Activated T-helper 17 cell treated with anti-CD3 and anti-CD28 coated beads, Interleukin-2, amount 50 U/mL, for 72 hours (primary cell): ENCODE results near the gene SCAP. TPM values are rescaled to one million over a fixed set of nuclear protein-coding genes. Genes with fewer than 3 reads are reported as not detected.
"Not testable (repeated sequence)": the region's sequence is repeated elsewhere in the genome, so short reads cannot be mapped to it uniquely, and the experiment has no call there.

Experiments used
- ATAC-seq: fragments of 150-1000 bp; cut with Tn5 transposase; replicated peaks from 2 replicates; pipeline ENCODE4 v1.10.0; 2021; ENCODE audit warnings: mild to moderate bottlenecking, moderate library complexity
- H3K27ac Mint-ChIP-seq: one replicate; pipeline ENCODE4 v1.8.0; 2022; ENCODE audit warnings: mixed read lengths
- H3K27me3 Mint-ChIP-seq: one replicate; pipeline ENCODE4 v1.8.0; 2022; ENCODE audit warnings: mixed read lengths
- H3K36me3 Mint-ChIP-seq: one replicate; pipeline ENCODE4 v1.8.0; 2022; ENCODE audit warnings: low read depth, mild to moderate bottlenecking, mixed read lengths
- H3K4me1 Mint-ChIP-seq: one replicate; pipeline ENCODE4 v1.8.0; 2022; ENCODE audit warnings: mixed read lengths
- H3K4me3 Mint-ChIP-seq: one replicate; pipeline ENCODE4 v1.8.0; 2022; ENCODE audit warnings: mild to moderate bottlenecking, mixed read lengths
- H3K9me3 Mint-ChIP-seq: one replicate; pipeline ENCODE4 v1.8.0; 2022; ENCODE audit warnings: mixed read lengths
- total RNA-seq, 2 donors: library from RNA; stranded (reverse); gene quantifications; one replicate each; pipeline ENCODE4 v1.2.3, GENCODE V29; 2022

Gene SCAP
- total RNA-seq, 2 donors from 2014 or later: 44.0 to 73.3 TPM

DNA sequence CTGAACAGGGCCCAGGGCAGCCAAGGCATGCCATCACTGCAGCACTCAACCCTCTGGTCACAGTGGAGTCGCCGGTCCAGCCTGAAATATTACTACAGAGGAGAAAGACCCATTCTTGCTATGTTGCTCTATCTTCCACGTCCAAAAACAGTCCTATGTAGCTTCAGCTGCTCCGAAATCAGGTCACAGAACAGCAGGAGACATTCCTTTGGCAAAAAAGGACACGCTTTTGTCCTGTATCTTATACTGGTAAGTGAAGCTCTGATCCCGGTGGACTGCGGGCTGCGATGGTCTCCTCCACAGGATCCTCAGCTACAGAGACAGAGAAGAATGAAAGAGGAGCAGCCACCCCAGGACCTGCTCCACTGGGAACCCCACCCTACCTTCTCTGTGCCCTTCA is 20.1 kb upstream of the SCAP start:
- no peak for ATAC-seq
- no peaks in the 10 kb centered on the region for H3K4me1 Mint-ChIP-seq
- H3K9me3 Mint-ChIP-seq: no peaks in the 10 kb centered on the region
- no peak overlapping the region for H3K27ac Mint-ChIP-seq
- H3K4me3 Mint-ChIP-seq: no peak overlapping the region
- no peaks in the 10 kb centered on the region for H3K27me3 Mint-ChIP-seq
- peaks cover 60% of the 10 kb centered on the region for H3K36me3 Mint-ChIP-seq

GRCh38 chr3:47495111-47495510 is 19.4 kb upstream of the SCAP start:
- Mint-ChIP-seq H3K27me3 (no peaks in the 10 kb centered on the region), H3K9me3 (no peaks in the 10 kb centered on the region), H3K27ac (no peak overlapping the region), H3K4me1 (no peaks in the 10 kb centered on the region), H3K4me3 (no peak overlapping the region), H3K36me3 (peaks cover 60% of the 10 kb centered on the region)
- ATAC-seq: no peak

DNA sequence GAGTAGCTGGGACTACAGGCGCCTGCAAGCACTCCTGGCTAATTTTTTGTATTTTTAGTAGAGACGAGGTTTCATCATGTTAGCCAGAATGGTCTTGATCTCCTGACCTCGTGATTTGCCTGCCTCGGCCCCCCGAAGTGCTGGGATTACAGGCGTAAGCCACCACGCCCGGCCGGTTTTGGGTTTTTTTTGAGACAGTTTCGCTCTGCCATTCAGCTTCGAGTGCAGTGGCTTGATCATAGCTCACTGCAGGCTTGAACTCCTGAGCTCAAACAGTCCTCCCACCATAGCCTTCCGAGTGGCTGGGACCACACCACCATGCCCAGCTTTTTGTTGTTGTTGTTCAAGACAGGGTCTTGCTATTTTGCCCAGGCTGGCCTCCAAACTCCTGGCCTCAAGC is 16.0 kb upstream of the SCAP start:
- Mint-ChIP-seq H3K36me3 (peaks cover 42% of the 10 kb centered on the region), H3K27me3 (no peaks in the 10 kb centered on the region), H3K4me3 (no peak overlapping the region), H3K27ac (no peak overlapping the region), H3K9me3 (no peaks in the 10 kb centered on the region), H3K4me1 (no peaks in the 10 kb centered on the region)
- ATAC-seq: no peak

DNA sequence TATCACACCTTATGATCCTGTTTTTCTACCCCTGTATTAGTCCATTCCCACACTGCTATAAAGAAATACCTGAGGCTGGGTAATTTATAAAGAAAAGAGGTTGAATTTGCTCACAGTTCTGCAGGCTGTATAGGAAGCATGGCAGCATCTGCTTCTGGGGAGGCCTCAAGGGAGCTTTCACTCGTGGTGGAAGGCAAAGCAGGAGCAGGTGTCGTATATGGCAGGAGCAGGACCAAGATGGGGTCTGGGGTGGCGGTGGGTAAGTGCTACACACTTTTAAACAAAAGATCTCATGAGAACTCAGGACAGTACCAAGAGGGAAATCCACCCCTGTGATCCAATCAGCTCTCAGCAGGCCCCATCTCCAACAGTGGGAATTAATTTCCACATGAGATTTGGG is 15.4 kb upstream of the SCAP start:
- Mint-ChIP-seq H3K9me3 (no peaks in the 10 kb centered on the region), H3K4me1 (no peaks in the 10 kb centered on the region), H3K27ac (no peak overlapping the region), H3K36me3 (peaks cover 37% of the 10 kb centered on the region), H3K27me3 (no peaks in the 10 kb centered on the region), H3K4me3 (no peak overlapping the region)
- ATAC-seq: no peak

DNA sequence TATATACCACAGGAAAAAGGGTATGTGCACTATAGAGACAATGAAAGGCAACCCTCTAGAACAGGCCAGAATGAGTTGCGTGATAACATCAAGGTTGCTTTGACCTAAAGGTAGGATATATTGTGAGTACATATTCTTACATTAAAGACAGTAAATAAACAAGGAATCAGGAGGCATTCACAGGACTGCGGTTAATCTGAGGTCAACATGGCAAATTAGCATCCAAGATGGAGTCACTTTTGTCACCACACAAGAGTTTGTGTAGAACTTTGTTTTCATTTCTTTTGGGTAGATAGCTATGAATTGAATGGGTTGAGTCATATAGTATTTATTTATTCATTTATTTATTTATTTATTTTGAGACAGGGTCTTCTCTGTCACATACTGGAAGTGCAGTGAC is 11.5 kb upstream of the SCAP start:
- Mint-ChIP-seq H3K27ac (no peak overlapping the region), H3K9me3 (no peaks in the 10 kb centered on the region), H3K27me3 (no peaks in the 10 kb centered on the region), H3K4me1 (no peaks in the 10 kb centered on the region), H3K4me3 (no peak overlapping the region), H3K36me3 (peaks cover 21% of the 10 kb centered on the region)
- no peak for ATAC-seq

GRCh38 chr3:47485812-47486211 is 10.1 kb upstream of the SCAP start:
- Mint-ChIP-seq H3K36me3 (peaks cover 17% of the 10 kb centered on the region), H3K27me3 (no peaks in the 10 kb centered on the region), H3K9me3 (no peaks in the 10 kb centered on the region), H3K4me1 (no peaks in the 10 kb centered on the region), H3K4me3 (no peak overlapping the region), H3K27ac (no peak overlapping the region)
- no peak for ATAC-seq

GRCh38 chr3:47482366-47482765 is 6.6 kb upstream of the SCAP start:
- Mint-ChIP-seq H3K4me3 (no peak overlapping the region), H3K4me1 (no peaks in the 10 kb centered on the region), H3K27me3 (no peaks in the 10 kb centered on the region), H3K9me3 (no peaks in the 10 kb centered on the region), H3K36me3 (no peaks in the 10 kb centered on the region), H3K27ac (no peak overlapping the region)
- no peak for ATAC-seq

DNA sequence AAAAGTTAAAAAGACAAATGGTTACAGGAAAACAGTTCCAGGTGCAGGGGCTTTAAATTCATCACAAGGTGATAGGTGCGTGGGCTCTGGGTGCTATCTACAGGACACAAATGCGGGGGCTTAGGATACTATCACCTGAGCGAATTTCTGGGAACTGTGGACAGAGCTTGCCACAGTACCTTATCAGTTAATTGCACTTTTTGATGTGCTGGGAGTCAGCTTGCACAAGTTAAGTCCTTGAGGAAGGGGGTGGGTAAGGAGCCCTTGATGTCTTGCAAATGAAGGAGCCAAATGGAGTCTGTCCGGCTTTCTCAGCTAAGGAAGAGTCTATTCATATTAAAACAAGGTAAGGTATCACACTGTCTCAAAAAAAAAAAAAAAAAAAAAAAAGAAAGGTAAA is 6.0 kb upstream of the SCAP start:
- not testable (repeated sequence) for ATAC-seq, H3K4me3 Mint-ChIP-seq, H3K27me3 Mint-ChIP-seq, H3K9me3 Mint-ChIP-seq, H3K27ac Mint-ChIP-seq, H3K4me1 Mint-ChIP-seq, H3K36me3 Mint-ChIP-seq

- not testable (repeated sequence) for H3K36me3 Mint-ChIP-seq, H3K4me3 Mint-ChIP-seq, H3K9me3 Mint-ChIP-seq, ATAC-seq, H3K4me1 Mint-ChIP-seq, H3K27me3 Mint-ChIP-seq, H3K27ac Mint-ChIP-seq
Observed at GRCh38 chr3:47480267-47480666, 4.5 kb upstream of the SCAP start.

- Mint-ChIP-seq H3K4me1 (peaks cover 5% of the 10 kb centered on the region), H3K36me3 (no peaks in the 10 kb centered on the region), H3K27me3 (no peaks in the 10 kb centered on the region), H3K4me3 (no peak overlapping the region), H3K27ac (no peak overlapping the region), H3K9me3 (no peaks in the 10 kb centered on the region)
- ATAC-seq: no peak
Observed at GRCh38 chr3:47479826-47480160, 4.1 kb upstream of the SCAP start.

DNA sequence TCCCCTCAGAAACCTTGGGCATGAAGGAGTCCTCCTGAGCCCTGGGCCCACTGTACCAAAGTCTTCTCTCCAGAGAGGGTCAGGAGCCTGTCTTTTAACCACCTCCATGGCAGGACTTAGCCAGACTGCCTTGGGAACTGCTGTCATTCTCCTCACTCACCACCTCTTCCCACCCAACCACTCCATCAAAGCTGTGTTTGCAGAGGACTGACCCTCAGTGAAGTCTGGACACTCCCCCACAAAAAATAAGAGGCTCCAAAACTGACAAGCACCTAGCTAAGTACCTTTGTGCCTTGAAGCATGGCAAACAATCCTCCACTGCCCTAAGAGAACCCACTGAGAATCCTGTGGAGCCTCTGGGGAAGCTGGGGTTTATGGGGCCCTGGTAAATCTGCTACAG is 2.3 kb upstream of the SCAP start:
- Mint-ChIP-seq H3K36me3 (no peaks in the 10 kb centered on the region), H3K27ac (peak overlapping the region; percentile 46), H3K27me3 (no peaks in the 10 kb centered on the region), H3K4me1 (peaks cover 8% of the 10 kb centered on the region), H3K4me3 (no peak overlapping the region), H3K9me3 (no peaks in the 10 kb centered on the region)
- ATAC-seq: no peak

DNA sequence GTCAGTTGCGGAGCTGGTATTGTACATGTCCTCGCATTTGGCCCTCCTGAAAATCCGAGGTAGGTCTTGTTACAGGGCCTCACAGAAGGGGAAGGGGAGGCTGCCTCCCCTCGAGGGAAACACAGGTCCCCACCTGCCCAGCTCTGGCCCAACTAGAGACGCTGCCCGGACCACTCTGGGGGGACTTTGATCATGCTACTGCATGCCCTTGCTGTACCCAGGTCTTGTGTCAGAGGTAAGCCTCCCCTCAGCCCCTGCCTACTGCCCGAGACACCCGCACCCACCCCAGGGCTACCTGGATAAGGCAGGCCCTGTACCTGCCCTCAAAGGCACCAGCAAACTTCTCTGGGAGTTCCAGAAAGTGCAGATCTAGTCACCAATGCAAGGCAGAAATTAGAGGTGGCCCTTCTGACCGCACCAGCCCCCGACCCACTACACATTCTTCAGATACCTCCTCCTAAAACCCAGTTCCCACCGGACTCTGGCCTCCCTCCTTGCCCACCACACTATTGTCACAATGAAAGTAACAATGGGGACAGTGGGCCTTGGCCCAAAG is 981 bp upstream of the SCAP start:
- Mint-ChIP-seq H3K4me1 (peaks cover 8% of the 10 kb centered on the region), H3K27me3 (no peaks in the 10 kb centered on the region), H3K36me3 (no peaks in the 10 kb centered on the region), H3K27ac (peak overlapping the region; percentile 91), H3K9me3 (no peaks in the 10 kb centered on the region), H3K4me3 (peak overlapping the region; percentile 96)
- no peak for ATAC-seq

DNA sequence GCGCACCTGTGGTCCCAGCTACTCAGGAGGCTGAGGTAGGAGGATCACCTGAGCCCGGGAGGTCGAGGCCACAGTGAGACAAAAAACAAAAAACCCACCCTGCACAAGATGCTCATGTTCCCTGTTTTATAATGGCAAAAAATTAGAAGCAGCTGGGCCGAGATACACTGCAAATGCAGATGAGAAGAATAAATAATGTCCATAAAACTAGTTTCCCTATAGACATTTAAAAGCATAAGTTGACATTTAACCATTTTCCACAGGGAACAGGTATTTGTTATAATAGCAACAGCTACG is 537 bp upstream of the SCAP start:
- H3K4me1 Mint-ChIP-seq: peaks cover 8% of the 10 kb centered on the region
- no peak for ATAC-seq

DNA sequence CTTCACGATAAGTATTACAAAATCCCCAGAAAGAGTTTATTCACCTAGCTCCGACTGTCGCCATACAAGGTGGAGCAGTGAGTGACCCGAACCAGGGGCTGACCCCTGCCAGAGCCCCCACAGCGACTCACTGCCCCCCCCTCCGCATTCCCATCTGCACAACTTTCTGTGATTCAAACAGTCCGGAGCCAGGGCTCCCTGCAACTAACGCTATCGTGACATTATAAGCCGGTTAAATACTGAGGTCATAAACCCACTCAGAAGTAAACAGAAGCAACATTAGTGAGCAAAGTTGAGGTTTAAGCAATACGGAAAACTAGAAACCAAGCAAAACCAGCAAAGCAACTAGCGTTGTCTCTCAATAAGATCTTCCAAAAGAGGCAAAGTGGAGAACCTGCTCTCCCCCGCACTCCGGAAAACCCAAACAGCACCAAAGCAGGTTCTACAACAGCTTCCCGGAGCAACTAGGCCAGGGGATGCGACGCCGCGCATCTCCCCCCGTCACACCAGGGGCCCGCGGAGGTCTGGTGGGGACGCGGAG is 642 bp downstream of the SCAP start:
- ATAC-seq: peak; percentile 44
- peak overlapping the region; percentile 91 for H3K27ac Mint-ChIP-seq

More for the DNA sequence above, 537 bp upstream of the SCAP start:
- H3K27me3 Mint-ChIP-seq: no peaks in the 10 kb centered on the region
- peak overlapping the region; percentile 91 for H3K27ac Mint-ChIP-seq
- H3K9me3 Mint-ChIP-seq: no peaks in the 10 kb centered on the region
- H3K36me3 Mint-ChIP-seq: no peaks in the 10 kb centered on the region
- H3K4me3 Mint-ChIP-seq: peak overlapping the region; percentile 96

GRCh38 chr3:47473391-47473790 is 2.4 kb downstream of the SCAP start:
- no peaks in the 10 kb centered on the region for H3K36me3 Mint-ChIP-seq
- peaks cover 12% of the 10 kb centered on the region for H3K4me1 Mint-ChIP-seq
- no peaks in the 10 kb centered on the region for H3K27me3 Mint-ChIP-seq
- H3K27ac Mint-ChIP-seq: no peak overlapping the region
- peak overlapping the region; percentile 96 for H3K4me3 Mint-ChIP-seq
- ATAC-seq: no peak
- no peaks in the 10 kb centered on the region for H3K9me3 Mint-ChIP-seq

More for the DNA sequence above, 642 bp downstream of the SCAP start:
- Mint-ChIP-seq H3K36me3 (no peaks in the 10 kb centered on the region), H3K4me1 (peaks cover 10% of the 10 kb centered on the region), H3K27me3 (no peaks in the 10 kb centered on the region), H3K4me3 (peak overlapping the region; percentile 96), H3K9me3 (no peaks in the 10 kb centered on the region)

GRCh38 chr3:47469616-47470015 is 6.1 kb downstream of the SCAP start:
- Mint-ChIP-seq H3K4me1 (peaks cover 13% of the 10 kb centered on the region), H3K27me3 (no peaks in the 10 kb centered on the region), H3K4me3 (no peak overlapping the region), H3K9me3 (peaks cover 5% of the 10 kb centered on the region), H3K27ac (no peak overlapping the region), H3K36me3 (peaks cover 22% of the 10 kb centered on the region)
- ATAC-seq: no peak
